Epithelial cell of proximal tubule (primary cell): ENCODE results near the gene TRAP1. TPM values are rescaled to one million over a fixed set of nuclear protein-coding genes. Genes with fewer than 3 reads are reported as not detected.
"Not testable (repeated sequence)": the region's sequence is repeated elsewhere in the genome, so short reads cannot be mapped to it uniquely, and the experiment has no call there.

ENCODE experiments used
- DNase-seq: peaks from one replicate; pipeline ENCODE4 v3.0.0-alpha.2; 2011; ENCODE audit warnings: low read depth
- H3K4me3 ChIP-seq: 2 replicates; pipeline ENCODE4 v1.5.1; 2011; ENCODE audit warnings: low read depth, mild to moderate bottlenecking, low read length
- total RNA-seq: library from RNA; depleted of rRNA; stranded (reverse); fragments of >200 nt; gene quantifications from 2 replicates; pipeline ENCODE4 v1.2.3, GENCODE V29; 2015
- TF ChIP-seq, protein P1 (sequence below): conservative IDR thresholded peaks from 2 replicates; pipeline ENCODE4 v1.5.1; 2012; ENCODE audit warnings: low read depth, mild to moderate bottlenecking, low read length

TRAP1 gene
- total RNA-seq, 1 donor from 2014 or later = 143 TPM

GRCh38 chr16:3656491-3657468 lies 60.5 kb downstream of the TRAP1 start:
- DNase-seq = no peak
- H3K4me3 ChIP-seq = no peak overlapping the region
- TF ChIP-seq, protein P1, sequence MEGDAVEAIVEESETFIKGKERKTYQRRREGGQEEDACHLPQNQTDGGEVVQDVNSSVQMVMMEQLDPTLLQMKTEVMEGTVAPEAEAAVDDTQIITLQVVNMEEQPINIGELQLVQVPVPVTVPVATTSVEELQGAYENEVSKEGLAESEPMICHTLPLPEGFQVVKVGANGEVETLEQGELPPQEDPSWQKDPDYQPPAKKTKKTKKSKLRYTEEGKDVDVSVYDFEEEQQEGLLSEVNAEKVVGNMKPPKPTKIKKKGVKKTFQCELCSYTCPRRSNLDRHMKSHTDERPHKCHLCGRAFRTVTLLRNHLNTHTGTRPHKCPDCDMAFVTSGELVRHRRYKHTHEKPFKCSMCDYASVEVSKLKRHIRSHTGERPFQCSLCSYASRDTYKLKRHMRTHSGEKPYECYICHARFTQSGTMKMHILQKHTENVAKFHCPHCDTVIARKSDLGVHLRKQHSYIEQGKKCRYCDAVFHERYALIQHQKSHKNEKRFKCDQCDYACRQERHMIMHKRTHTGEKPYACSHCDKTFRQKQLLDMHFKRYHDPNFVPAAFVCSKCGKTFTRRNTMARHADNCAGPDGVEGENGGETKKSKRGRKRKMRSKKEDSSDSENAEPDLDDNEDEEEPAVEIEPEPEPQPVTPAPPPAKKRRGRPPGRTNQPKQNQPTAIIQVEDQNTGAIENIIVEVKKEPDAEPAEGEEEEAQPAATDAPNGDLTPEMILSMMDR = no peak

DNA sequence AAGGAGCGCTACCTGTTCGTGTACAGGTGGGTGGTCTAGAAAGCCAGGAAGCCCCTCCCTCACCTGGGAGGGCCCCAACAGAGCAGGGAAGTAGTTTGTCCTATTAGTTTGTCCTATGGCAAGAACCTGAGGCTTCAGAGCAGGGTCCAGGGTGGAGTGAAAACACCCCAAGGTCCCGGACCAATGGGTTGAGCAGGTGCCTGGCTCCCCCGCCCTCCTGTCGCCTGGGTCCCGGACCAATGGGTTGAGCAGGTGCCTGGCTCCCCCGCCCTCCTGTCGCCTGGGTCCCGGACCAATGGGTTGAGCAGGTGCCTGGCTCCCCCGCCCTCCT lies 61.2 kb downstream of the TRAP1 start:
- not testable (repeated sequence) for DNase-seq, H3K4me3 ChIP-seq

- DNase-seq = no peak
- no peak overlapping the region for H3K4me3 ChIP-seq
- TF ChIP-seq, protein P1 = no peak
Measured at GRCh38 chr16:3655396-3656159, 61.7 kb downstream of the TRAP1 start.

GRCh38 chr16:3655030-3655395 lies 62.3 kb downstream of the TRAP1 start:
- DNase-seq = no peak
- TF ChIP-seq, protein P1 = no peak
- no peak overlapping the region for H3K4me3 ChIP-seq

GRCh38 chr16:3654249-3654991 lies 62.9 kb downstream of the TRAP1 start, which contains the start of gene DNASE1:
DNASE1 (plus strand) TSS chr16:3654691; CDS start chr16:3655374, 683 bp downstream.
- DNase-seq = no peak

DNA sequence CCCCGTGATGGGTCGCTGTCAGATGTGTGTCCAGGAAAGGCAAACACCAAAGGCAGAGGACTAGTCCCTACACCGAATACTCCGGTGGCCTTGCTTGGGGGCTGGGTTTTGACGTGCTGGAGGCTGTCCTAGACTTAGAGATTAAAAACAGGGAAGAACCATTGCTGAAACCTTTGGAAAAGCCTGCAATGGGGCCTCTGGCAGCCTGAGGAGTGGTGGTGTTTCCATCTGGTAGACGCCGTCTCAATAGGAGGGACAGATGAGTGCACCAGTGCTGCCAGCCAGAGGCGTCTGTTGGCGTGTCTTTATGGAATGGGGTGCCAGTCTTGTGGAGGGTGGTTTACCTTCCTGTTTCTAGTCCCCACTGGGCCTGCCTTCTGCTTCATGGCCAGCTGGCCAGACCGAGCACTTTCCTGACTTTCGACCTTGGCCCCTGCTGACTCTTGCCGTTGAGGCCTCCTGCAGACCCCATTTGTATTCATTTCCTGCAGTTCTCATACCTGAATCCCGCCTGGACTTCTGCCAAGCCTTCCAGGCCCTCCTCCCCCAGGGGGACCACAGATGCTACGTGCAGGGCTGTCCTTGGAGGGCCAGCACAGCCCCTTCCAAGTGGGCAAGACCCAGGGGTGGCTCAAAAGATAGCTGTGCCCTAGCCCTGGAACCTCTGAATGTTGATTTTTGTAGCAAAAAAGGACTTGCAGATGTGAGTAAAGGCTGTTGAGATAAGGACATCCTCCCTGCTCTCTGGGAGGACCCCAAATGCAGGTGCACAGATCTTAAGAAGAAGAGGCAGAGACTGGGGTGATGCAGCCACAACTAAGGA lies 64.7 kb downstream of the TRAP1 start:
- no peak overlapping the region for H3K4me3 ChIP-seq
- DNase-seq = no peak
- TF ChIP-seq, protein P1 = no peak

More at GRCh38 chr16:3654249-3654991, 62.9 kb downstream of the TRAP1 start, which contains the start of gene DNASE1:
- TF ChIP-seq, protein P1 = peak; percentile 74
- no peak within 1 kb of the TSS for H3K4me3 ChIP-seq
